Measurements from ENCODE around the gene RPS27. TPM values are rescaled to one million over a fixed set of nuclear protein-coding genes. Genes with fewer than 3 reads are reported as not detected.
A peak's percentile ranks its signal among the peaks of the same experiment; 100 is the strongest.

RPS27 gene
- total and polyA plus RNA-seq, 2 of the 13 experiments (the other 11 are each of a cell fraction or from before 2014, with no cell fraction given): 3,737 to 9,964 TPM

GRCh38 chr1:153977250-153978240, 13.0 kb upstream of the RPS27 start, which contains the start of gene JTB (continued):
- TF ChIP-seq SRY (CRISPR knock-in tag; IDR thresholded peaks at IDR 0.05) (0 out of 2 replicates have a peak, but pooled peaks have one; percentile 39), SP2 (CRISPR knock-in tag; IDR thresholded peaks at IDR 0.05) (peak; percentile 61; the same call in 1 of the 2 replicates), KDM3A (CRISPR knock-in tag; IDR thresholded peaks at IDR 0.05; ENCODE audit: low read depth) (peak; percentile 86; the same call in 1 of the 2 replicates), ZNF672 (CRISPR knock-in tag; IDR thresholded peaks at IDR 0.05) (no peak), ZFYVE20 (CRISPR knock-in tag; IDR thresholded peaks at IDR 0.05; ENCODE audit: borderline replicate concordance, low read depth) (0 out of 2 replicates have a peak, but pooled peaks have one; percentile 69), PRMT3 (CRISPR knock-in tag; IDR thresholded peaks at IDR 0.05; ENCODE audit: borderline replicate concordance, low read depth) (no peak), NFKB2 (CRISPR knock-in tag; IDR thresholded peaks at IDR 0.05; ENCODE audit: borderline replicate concordance) (peak; percentile 93), POGZ (CRISPR knock-in tag; IDR thresholded peaks at IDR 0.05) (peak; percentile 36), ZNF30 (CRISPR knock-in tag; IDR thresholded peaks at IDR 0.05) (0 out of 2 replicates have a peak, but pooled peaks have one; percentile 63), AKAP8 (CRISPR knock-in tag; IDR thresholded peaks at IDR 0.05) (no peak), ZFP90 (CRISPR knock-in tag; IDR thresholded peaks at IDR 0.05; ENCODE audit: borderline replicate concordance) (peak; percentile 19), ZSCAN29 (CRISPR knock-in tag; conservative IDR thresholded peaks at IDR 0.05) (peak; percentile 43; the same call in 1 of the 2 replicates), TEAD3 (CRISPR knock-in tag; optimal IDR thresholded peaks at IDR 0.05; ENCODE audit: borderline replicate concordance) (no peak), NKX3-1 (CRISPR knock-in tag; IDR thresholded peaks at IDR 0.05) (peak; percentile 85; the same call in 1 of the 2 replicates), KMT2A (CRISPR knock-in tag; IDR thresholded peaks at IDR 0.05) (peak; percentile 79; the same call in 1 of the 2 replicates)
- TF ChIP-seq, protein P1, sequence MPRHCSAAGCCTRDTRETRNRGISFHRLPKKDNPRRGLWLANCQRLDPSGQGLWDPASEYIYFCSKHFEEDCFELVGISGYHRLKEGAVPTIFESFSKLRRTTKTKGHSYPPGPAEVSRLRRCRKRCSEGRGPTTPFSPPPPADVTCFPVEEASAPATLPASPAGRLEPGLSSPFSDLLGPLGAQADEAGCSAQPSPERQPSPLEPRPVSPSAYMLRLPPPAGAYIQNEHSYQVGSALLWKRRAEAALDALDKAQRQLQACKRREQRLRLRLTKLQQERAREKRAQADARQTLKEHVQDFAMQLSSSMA (CRISPR knock-in tag; IDR thresholded peaks at IDR 0.05): peak; percentile 80; the same call in 1 of the 2 replicates
- TF ChIP-seq, protein P2, sequence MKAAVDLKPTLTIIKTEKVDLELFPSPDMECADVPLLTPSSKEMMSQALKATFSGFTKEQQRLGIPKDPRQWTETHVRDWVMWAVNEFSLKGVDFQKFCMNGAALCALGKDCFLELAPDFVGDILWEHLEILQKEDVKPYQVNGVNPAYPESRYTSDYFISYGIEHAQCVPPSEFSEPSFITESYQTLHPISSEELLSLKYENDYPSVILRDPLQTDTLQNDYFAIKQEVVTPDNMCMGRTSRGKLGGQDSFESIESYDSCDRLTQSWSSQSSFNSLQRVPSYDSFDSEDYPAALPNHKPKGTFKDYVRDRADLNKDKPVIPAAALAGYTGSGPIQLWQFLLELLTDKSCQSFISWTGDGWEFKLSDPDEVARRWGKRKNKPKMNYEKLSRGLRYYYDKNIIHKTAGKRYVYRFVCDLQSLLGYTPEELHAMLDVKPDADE (CRISPR knock-in tag; IDR thresholded peaks at IDR 0.05): no peak
- TF ChIP-seq, protein P3, sequence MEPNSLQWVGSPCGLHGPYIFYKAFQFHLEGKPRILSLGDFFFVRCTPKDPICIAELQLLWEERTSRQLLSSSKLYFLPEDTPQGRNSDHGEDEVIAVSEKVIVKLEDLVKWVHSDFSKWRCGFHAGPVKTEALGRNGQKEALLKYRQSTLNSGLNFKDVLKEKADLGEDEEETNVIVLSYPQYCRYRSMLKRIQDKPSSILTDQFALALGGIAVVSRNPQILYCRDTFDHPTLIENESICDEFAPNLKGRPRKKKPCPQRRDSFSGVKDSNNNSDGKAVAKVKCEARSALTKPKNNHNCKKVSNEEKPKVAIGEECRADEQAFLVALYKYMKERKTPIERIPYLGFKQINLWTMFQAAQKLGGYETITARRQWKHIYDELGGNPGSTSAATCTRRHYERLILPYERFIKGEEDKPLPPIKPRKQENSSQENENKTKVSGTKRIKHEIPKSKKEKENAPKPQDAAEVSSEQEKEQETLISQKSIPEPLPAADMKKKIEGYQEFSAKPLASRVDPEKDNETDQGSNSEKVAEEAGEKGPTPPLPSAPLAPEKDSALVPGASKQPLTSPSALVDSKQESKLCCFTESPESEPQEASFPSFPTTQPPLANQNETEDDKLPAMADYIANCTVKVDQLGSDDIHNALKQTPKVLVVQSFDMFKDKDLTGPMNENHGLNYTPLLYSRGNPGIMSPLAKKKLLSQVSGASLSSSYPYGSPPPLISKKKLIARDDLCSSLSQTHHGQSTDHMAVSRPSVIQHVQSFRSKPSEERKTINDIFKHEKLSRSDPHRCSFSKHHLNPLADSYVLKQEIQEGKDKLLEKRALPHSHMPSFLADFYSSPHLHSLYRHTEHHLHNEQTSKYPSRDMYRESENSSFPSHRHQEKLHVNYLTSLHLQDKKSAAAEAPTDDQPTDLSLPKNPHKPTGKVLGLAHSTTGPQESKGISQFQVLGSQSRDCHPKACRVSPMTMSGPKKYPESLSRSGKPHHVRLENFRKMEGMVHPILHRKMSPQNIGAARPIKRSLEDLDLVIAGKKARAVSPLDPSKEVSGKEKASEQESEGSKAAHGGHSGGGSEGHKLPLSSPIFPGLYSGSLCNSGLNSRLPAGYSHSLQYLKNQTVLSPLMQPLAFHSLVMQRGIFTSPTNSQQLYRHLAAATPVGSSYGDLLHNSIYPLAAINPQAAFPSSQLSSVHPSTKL (CRISPR knock-in tag; IDR thresholded peaks at IDR 0.05): peak; percentile 74
